ENCODE data around the gene CLDN19.

CLDN19 gene

DNA sequence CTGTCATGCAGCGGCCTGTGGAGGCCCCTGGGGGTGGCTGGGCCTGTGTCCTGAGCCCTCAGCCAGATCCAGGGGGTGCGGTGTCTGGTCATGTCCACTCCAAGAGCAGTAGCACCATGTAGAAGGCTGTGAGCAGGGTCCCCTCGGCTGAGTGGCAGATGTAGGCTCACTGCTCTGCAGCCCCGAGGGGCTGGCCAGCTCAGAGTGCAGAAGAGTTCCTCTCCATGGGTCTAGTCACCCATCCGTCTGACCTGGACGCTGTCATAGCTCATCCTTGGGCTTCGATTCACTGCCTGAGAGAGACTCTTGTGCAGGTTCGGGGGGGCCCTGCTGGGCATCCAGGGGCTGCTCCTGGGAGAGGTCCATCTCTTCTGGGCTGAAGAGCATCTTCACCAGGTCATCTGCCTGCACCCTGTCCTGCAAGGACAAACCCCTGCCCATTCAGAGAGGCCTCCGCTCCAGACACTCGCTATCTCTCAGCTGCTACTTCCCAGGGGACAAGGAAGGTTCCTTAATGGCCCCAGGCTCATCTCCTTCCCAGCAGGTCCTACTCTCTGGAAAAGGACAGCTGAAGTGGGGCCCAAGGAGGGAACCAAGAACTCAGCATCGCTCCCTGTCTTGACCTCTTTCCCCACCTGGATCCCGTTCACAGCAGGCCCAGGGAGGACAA, 6.5 kb upstream of the CLDN19 start:
- TF ChIP-seq, protein P1, sequence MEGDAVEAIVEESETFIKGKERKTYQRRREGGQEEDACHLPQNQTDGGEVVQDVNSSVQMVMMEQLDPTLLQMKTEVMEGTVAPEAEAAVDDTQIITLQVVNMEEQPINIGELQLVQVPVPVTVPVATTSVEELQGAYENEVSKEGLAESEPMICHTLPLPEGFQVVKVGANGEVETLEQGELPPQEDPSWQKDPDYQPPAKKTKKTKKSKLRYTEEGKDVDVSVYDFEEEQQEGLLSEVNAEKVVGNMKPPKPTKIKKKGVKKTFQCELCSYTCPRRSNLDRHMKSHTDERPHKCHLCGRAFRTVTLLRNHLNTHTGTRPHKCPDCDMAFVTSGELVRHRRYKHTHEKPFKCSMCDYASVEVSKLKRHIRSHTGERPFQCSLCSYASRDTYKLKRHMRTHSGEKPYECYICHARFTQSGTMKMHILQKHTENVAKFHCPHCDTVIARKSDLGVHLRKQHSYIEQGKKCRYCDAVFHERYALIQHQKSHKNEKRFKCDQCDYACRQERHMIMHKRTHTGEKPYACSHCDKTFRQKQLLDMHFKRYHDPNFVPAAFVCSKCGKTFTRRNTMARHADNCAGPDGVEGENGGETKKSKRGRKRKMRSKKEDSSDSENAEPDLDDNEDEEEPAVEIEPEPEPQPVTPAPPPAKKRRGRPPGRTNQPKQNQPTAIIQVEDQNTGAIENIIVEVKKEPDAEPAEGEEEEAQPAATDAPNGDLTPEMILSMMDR (IDR thresholded peaks at IDR 0.05; ENCODE audit: low read depth, low read length, missing control alignments), result no peak
- no peak for DNase-seq (ENCODE audit: low read depth)
- H3K4me3 ChIP-seq (ENCODE audit: low read depth, low read length), result no peak overlapping the region
- in situ Hi-C loops (cut with HindIII; ENCODE audit: low sequenced_read_pairs), result no loop called here

DNA sequence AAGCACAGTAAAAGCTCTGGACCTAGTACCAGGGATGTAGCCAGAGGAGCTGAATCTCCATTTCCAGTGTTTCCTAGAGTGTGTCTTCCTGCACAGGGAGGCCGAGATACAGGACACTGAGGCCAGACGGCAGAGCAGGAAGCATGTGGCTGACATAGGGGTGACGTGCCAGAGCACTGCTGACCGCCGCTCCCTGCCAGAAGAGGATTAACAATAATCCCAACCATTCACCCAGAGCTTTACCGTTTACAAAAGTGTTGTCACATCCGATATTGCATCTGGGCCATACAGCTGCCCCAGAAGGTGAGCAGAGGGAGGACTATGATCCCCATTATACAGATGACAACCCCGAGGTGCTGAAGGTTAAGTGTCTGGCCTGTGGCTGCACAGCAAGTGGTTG, 5.8 kb upstream of the CLDN19 start:
- TF ChIP-seq, protein P1 (IDR thresholded peaks at IDR 0.05; ENCODE audit: low read depth, low read length, missing control alignments), result no peak
- in situ Hi-C loops (cut with HindIII; ENCODE audit: low sequenced_read_pairs), result no loop called here
- no peak overlapping the region for H3K4me3 ChIP-seq (ENCODE audit: low read depth, low read length)
- no peak for DNase-seq (ENCODE audit: low read depth)

DNA sequence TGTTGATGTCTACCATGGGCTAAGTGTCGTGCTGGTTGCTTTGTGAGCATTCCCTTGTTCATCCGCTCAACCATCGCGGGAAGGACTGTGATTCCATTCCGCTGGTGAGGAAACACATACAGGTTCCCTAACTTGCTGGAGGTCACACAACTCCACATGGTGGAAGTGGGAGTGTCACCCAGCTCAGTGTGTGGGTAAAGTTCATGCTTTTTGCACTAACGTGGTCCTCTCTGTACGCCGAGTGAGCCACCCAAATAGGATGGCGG, 4.0 kb upstream of the CLDN19 start:
- in situ Hi-C loops (cut with HindIII; ENCODE audit: low sequenced_read_pairs), result no loop called here
- TF ChIP-seq, protein P1 (IDR thresholded peaks at IDR 0.05; ENCODE audit: low read depth, low read length, missing control alignments), result no peak
- no peak overlapping the region for H3K4me3 ChIP-seq (ENCODE audit: low read depth, low read length)
- DNase-seq (ENCODE audit: low read depth), result no peak

DNA sequence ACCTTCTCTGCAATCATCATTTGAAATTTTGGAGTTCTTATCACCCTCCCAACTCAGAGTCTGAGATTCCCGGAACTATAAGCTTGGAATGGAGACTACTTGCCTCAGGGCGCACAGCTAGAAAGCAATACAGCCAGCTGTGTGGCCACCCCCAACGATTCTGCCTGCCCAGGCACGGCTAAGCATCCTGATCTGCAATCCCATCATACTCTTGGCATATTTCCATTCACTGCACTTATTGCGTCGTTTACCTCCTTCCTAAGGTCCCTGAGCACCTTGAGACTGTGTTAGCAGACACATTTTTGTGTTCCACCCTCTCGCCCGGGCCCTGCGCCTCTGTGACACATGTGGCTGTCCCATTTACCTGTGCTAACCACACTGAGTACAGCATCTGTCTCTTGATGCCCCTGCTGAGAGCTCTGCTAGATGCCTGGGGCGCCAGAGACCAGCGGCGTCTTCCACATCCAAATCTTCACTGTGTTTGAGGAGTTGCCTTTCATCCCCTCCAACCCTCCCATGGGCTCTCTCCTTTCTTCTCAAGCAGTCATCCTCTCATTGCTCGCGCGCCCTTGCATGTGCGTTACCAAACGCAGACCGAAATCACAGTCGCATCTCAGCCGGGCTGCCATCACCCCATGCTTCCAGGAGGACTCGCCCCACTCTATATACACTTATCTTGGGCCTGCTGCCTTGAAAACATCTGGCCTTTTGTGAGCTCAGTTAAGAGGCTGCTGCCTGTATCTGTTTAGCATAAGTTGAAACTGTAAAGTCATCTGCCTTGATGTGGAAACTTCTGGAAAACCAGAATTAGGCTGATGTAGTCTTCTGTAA, 3.5 kb upstream of the CLDN19 start:
- in situ Hi-C loops (cut with HindIII; ENCODE audit: low sequenced_read_pairs), result no loop called here
- TF ChIP-seq, protein P1 (IDR thresholded peaks at IDR 0.05; ENCODE audit: low read depth, low read length, missing control alignments), result no peak
- no peak overlapping the region for H3K4me3 ChIP-seq (ENCODE audit: low read depth, low read length)
- DNase-seq (ENCODE audit: low read depth), result no peak

DNA sequence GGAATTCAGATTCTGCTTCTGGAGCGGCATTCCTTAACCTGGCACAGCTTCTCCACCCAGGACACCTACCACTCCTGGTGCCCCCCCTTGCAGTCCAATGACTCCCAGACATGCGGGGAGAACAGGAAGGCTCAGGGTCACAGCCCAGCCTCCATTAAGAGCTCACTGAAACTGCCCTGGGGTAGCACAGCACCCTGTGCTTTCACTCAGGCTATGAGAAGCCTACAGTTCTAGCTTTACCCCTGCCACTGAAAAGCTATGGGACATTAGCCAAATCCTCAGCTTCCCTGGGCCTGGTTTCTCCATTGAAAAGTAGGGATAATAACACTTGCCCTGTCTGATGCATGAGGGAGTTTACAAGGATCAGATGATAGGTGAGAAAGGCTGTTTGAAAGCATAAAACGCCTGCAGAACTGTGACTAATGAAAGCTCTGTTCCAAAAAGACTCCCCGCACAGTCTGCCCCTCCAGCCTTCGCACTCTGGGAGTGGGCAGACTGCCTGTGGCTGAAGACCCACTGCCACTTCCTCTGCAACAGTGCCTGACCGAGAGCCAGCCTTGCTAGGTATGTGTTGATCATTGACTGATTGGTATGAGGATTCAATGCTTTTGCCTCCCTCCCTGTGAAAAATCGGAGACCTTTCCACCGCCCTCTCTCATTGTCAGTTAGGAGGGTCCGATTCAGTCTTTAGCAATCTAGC, 2.7 kb upstream of the CLDN19 start:
- in situ Hi-C loops (cut with HindIII; ENCODE audit: low sequenced_read_pairs), result no loop called here
- no peak for DNase-seq (ENCODE audit: low read depth)
- TF ChIP-seq, protein P1 (IDR thresholded peaks at IDR 0.05; ENCODE audit: low read depth, low read length, missing control alignments), result no peak
- no peak overlapping the region for H3K4me3 ChIP-seq (ENCODE audit: low read depth, low read length)

DNA sequence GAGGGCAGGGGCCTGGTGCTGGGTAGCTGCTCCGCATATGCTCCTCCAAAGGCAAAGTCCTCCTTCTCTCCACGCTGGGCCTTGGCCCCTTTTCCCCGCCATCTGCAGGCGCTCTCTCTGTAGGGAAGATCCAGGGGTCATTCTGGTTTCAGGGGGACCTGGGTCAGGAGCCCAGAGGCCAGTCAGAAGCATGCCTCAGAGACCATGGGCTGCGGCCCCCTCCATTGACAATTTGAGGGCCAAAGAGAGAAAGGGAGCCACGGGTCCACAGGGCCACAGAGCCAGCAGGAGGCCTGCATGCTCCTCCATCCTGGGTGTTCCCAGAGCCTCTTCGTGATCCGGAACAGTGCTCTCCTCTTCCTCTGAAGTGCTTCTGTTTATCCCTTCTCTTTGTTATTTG, 2.1 kb upstream of the CLDN19 start:
- no peak overlapping the region for H3K4me3 ChIP-seq (ENCODE audit: low read depth, low read length)
- TF ChIP-seq, protein P1 (IDR thresholded peaks at IDR 0.05; ENCODE audit: low read depth, low read length, missing control alignments), result no peak
- in situ Hi-C loops (cut with HindIII; ENCODE audit: low sequenced_read_pairs), result no loop called here
- DNase-seq (ENCODE audit: low read depth), result no peak
